H9 (cell line): ENCODE measurements around the gene ERN1. TPM values are rescaled to one million over a fixed set of nuclear protein-coding genes. Genes with fewer than 3 reads are reported as not detected.

Source experiments
- DNase-seq: peaks from one replicate; pipeline ENCODE4 v3.0.0-alpha.2; 2017
- H2AFZ ChIP-seq: one replicate; pipeline ENCODE4 v1.6.1; 2013; ENCODE audit warnings: mild to moderate bottlenecking, low read length, control low read depth, moderate library complexity
- H2AK5ac ChIP-seq: 2 replicates; pipeline ENCODE4 v1.6.1; 2013; ENCODE audit warnings: low read length, control low read depth, mixed read lengths; ENCODE audit not compliant: insufficient read length
- H2BK120ac ChIP-seq: one replicate; pipeline ENCODE4 v1.6.1; 2013; ENCODE audit warnings: low read depth, mild to moderate bottlenecking, low read length, control low read depth, inconsistent platforms; ENCODE audit not compliant: poor library complexity, severe bottlenecking
- H2BK12ac ChIP-seq: 2 replicates; pipeline ENCODE4 v1.6.1; 2013; ENCODE audit warnings: low read length, control low read depth, mixed read lengths, low read depth; ENCODE audit not compliant: insufficient read length
- H2BK15ac ChIP-seq: 2 replicates; pipeline ENCODE4 v1.6.1; 2013; ENCODE audit warnings: low read depth, low read length, control low read depth
- H2BK20ac ChIP-seq: one replicate; pipeline ENCODE4 v1.6.1; 2013; ENCODE audit warnings: low read depth, mild to moderate bottlenecking, low read length, control low read depth, inconsistent platforms; ENCODE audit not compliant: poor library complexity, severe bottlenecking
- H2BK5ac ChIP-seq: 2 replicates; pipeline ENCODE4 v1.6.1; 2013; ENCODE audit warnings: low read length, control low read depth, mixed read lengths; ENCODE audit not compliant: insufficient read length
- H3K14ac ChIP-seq: 2 replicates; pipeline ENCODE4 v1.6.1; 2013; ENCODE audit warnings: low read length, control low read depth; ENCODE audit not compliant: insufficient read depth
- H3K18ac ChIP-seq: 2 replicates; pipeline ENCODE4 v1.6.1; 2013; ENCODE audit warnings: low read depth, mild to moderate bottlenecking, mixed read lengths, low read length, control low read depth; ENCODE audit not compliant: insufficient read length
- H3K23ac ChIP-seq: 2 replicates; pipeline ENCODE4 v1.6.1; 2013; ENCODE audit warnings: low read length, control low read depth, mixed read lengths, low read depth; ENCODE audit not compliant: insufficient read length
- H3K23me2 ChIP-seq: 2 replicates; pipeline ENCODE4 v1.6.1; 2013; ENCODE audit warnings: low read depth, mild to moderate bottlenecking, mixed read lengths, low read length, control low read depth; ENCODE audit not compliant: insufficient read length, poor library complexity, severe bottlenecking
- H3K27ac ChIP-seq: 2 replicates; pipeline ENCODE4 v1.5.1; 2013; ENCODE audit warnings: low read length, control low read depth, mixed read lengths, low read depth; ENCODE audit not compliant: insufficient read length
- H3K27me3 ChIP-seq: 2 replicates; pipeline ENCODE4 v1.6.1; 2013; ENCODE audit warnings: low read length, control low read depth, inconsistent platforms; ENCODE audit not compliant: insufficient read depth
- H3K4ac ChIP-seq: 2 replicates; pipeline ENCODE4 v1.6.1; 2013; ENCODE audit warnings: low read depth, mild to moderate bottlenecking, control low read depth, inconsistent platforms, low read length, moderate library complexity
- H3K4me1 ChIP-seq: 2 replicates; pipeline ENCODE4 v1.6.1; 2013; ENCODE audit warnings: low read length, control low read depth, inconsistent platforms; ENCODE audit not compliant: insufficient read depth
- H3K4me2 ChIP-seq: 2 replicates; pipeline ENCODE4 v1.6.1; 2013; ENCODE audit warnings: low read length, control low read depth, mixed read lengths; ENCODE audit not compliant: insufficient read length, insufficient read depth
- H3K56ac ChIP-seq: 2 replicates; pipeline ENCODE4 v1.6.1; 2013; ENCODE audit warnings: low read depth, mild to moderate bottlenecking, mixed read lengths, low read length, control low read depth; ENCODE audit not compliant: insufficient read length
- H3K79me1 ChIP-seq: 2 replicates; pipeline ENCODE4 v1.6.1; 2013; ENCODE audit warnings: low read depth, mild to moderate bottlenecking, moderate library complexity, low read length, control low read depth, inconsistent platforms; ENCODE audit not compliant: insufficient read depth, poor library complexity, severe bottlenecking
- H3K79me2 ChIP-seq: 2 replicates; pipeline ENCODE4 v1.6.1; 2013; ENCODE audit warnings: low read length, control low read depth, inconsistent platforms; ENCODE audit not compliant: insufficient read depth
- H3K9ac ChIP-seq: 2 replicates; pipeline ENCODE4 v1.6.1; 2013; ENCODE audit warnings: low read length, control low read depth, mixed read lengths; ENCODE audit not compliant: insufficient read length; ENCODE audit errors: extremely low read depth
- H3K9me3 ChIP-seq: one replicate; pipeline ENCODE4 v1.6.1; 2013; ENCODE audit warnings: low read depth, low read length, inconsistent platforms; ENCODE audit not compliant: control insufficient read depth
- H3T11ph ChIP-seq: one replicate; pipeline ENCODE4 v1.6.1; 2013; ENCODE audit warnings: mild to moderate bottlenecking, low read length, control low read depth, inconsistent platforms
- H4K20me1 ChIP-seq: one replicate; pipeline ENCODE4 v1.6.1; 2013; ENCODE audit not compliant: control insufficient read depth, insufficient read length, insufficient read depth
- H4K5ac ChIP-seq: 2 replicates; pipeline ENCODE4 v1.6.1; 2013; ENCODE audit warnings: low read depth, mild to moderate bottlenecking, mixed read lengths, low read length, control low read depth; ENCODE audit not compliant: insufficient read length
- H4K8ac ChIP-seq: replicated peaks from 2 replicates; pipeline ENCODE4 v1.6.1; 2013; ENCODE audit warnings: low read length, control low read depth, mixed read lengths, low read depth; ENCODE audit not compliant: insufficient read length
- H4K91ac ChIP-seq: 2 replicates; pipeline ENCODE4 v1.6.1; 2013; ENCODE audit warnings: low read depth, mild to moderate bottlenecking, moderate library complexity, mixed read lengths, low read length, control low read depth; ENCODE audit not compliant: insufficient read length
- H3K27ac Mint-ChIP-seq, 3 experiments: 2 replicates in 2 of 3; 3 replicates in 1 of 3; pipeline ENCODE4 v1.8.0; 2020 to 2021; ENCODE audit warnings: mixed read lengths in 3 of 3, mild to moderate bottlenecking in 1 of 3, moderate library complexity in 1 of 3
- H3K27me3 Mint-ChIP-seq: 2 replicates; pipeline ENCODE4 v1.8.0; 2021; ENCODE audit warnings: low read depth, mild to moderate bottlenecking, moderate library complexity, mixed read lengths
- H3K36me3 Mint-ChIP-seq, 3 experiments: 2 replicates in 2 of 3; 3 replicates in 1 of 3; pipeline ENCODE4 v1.8.0; 2020 to 2021; ENCODE audit warnings: low read depth in 3 of 3, mixed read lengths in 3 of 3; ENCODE audit not compliant: insufficient read depth in 1 of 3
- H3K4me1 Mint-ChIP-seq, 2 experiments: 2 replicates each; pipeline ENCODE4 v1.8.0; 2020; ENCODE audit warnings: mixed read lengths in 2 of 2
- H3K4me3 Mint-ChIP-seq, 2 experiments: 2 replicates in 1 of 2; 3 replicates in 1 of 2; pipeline ENCODE4 v1.8.0; 2020 to 2021; ENCODE audit warnings: mild to moderate bottlenecking in 2 of 2, mixed read lengths in 2 of 2, moderate library complexity in 1 of 2
- H3K9me3 Mint-ChIP-seq, 2 experiments: 2 replicates in 1 of 2; 3 replicates in 1 of 2; pipeline ENCODE4 v1.8.0; 2020; ENCODE audit warnings: mild to moderate bottlenecking in 2 of 2, mixed read lengths in 2 of 2, moderate library complexity in 1 of 2
- CTCF ChIP-seq: fragments of 200-600 bp; sonication (generic); conservative IDR thresholded peaks from 3 replicates; pipeline ENCODE4 v1.8.0; 2021; ENCODE audit warnings: antibody characterized with exemption, mild to moderate bottlenecking
- WGBS: extraction: QIAGEN DNeasy Blood & Tissue Kit; methylation state at CpG from one replicate; pipeline ENCODE4 v1.1.7; 2013; ENCODE audit warnings: missing lambda C conversion rate, low lambda C conversion rate, mixed read lengths; ENCODE audit not compliant: insufficient read length; ENCODE audit errors: extremely low coverage; 5-methylcytosine and 5-hydroxymethylcytosine counted together
- total RNA-seq: library from RNA; stranded (reverse); gene quantifications from 2 replicates; pipeline ENCODE4 v1.2.1, GENCODE V29; 2021

ERN1 gene
- total RNA-seq, 1 experiment from 2014 or later, result 5.0 TPM

- no peak overlapping the region for H3K27ac Mint-ChIP-seq
- Histone ChIP-seq H3K4ac (no peak overlapping the region), H2AK5ac (no peak overlapping the region), H3K9ac (no peak overlapping the region), H3T11ph (no peak overlapping the region), H3K18ac (no peak overlapping the region), H3K79me1 (no peaks in the 10 kb centered on the region), H2BK15ac (no peak overlapping the region), H3K79me2 (no peaks in the 10 kb centered on the region), H4K8ac (no peak overlapping the region), H3K23ac (no peak overlapping the region), H3K4me2 (no peak overlapping the region), H3K4me1 (0 out of 2 replicates have a peak, but pooled peaks cover 2% of the 10 kb centered on the region), H3K27ac (no peak overlapping the region), H3K27me3 (no peaks in the 10 kb centered on the region), H2BK5ac (no peak overlapping the region), H2AFZ (no peak overlapping the region), H4K91ac (no peak overlapping the region), H3K23me2 (no peaks in the 10 kb centered on the region), H3K56ac (no peak overlapping the region), H3K9me3 (no peaks in the 10 kb centered on the region), H2BK120ac (no peak overlapping the region), H2BK12ac (no peak overlapping the region), H4K5ac (no peak overlapping the region), H2BK20ac (no peak overlapping the region), H3K14ac (no peak overlapping the region), H4K20me1 (no peaks in the 10 kb centered on the region)
- peaks cover 0 to 8% (median 4%) of the 10 kb centered on the region in 3 experiments; a peak in 4 of 7 replicates for H3K36me3 Mint-ChIP-seq
- no peak overlapping the region for H3K4me3 Mint-ChIP-seq
- no peak for TF ChIP-seq CTCF
- DNase-seq, result no peak
- H3K27me3 Mint-ChIP-seq, result no peaks in the 10 kb centered on the region
- WGBS, result no CpG with 5 or more reads among the region's 5 CpGs
- peaks cover 23 to 24% of the 10 kb centered on the region in 2 experiments for H3K4me1 Mint-ChIP-seq
- no peaks in the 10 kb centered on the region for H3K9me3 Mint-ChIP-seq
Measured at GRCh38 chr17:64061178-64061898, 68.6 kb downstream of the ERN1 start.
